HG02973 (cell line): ENCODE measurements around the gene DNMBP.
A peak's percentile ranks its signal among the peaks of the same experiment; 100 is the strongest.
"Not testable (repeated sequence)": the region's sequence is repeated elsewhere in the genome, so short reads cannot be mapped to it uniquely, and the experiment has no call there.

ENCODE experiments used
- ATAC-seq: cut with Tn5 transposase; IDR thresholded peaks from one replicate; pipeline ENCODE4 v1.9.1; 2021; ENCODE audit warnings: moderate library complexity; ENCODE audit not compliant: unreplicated experiment

The DNMBP gene

DNA sequence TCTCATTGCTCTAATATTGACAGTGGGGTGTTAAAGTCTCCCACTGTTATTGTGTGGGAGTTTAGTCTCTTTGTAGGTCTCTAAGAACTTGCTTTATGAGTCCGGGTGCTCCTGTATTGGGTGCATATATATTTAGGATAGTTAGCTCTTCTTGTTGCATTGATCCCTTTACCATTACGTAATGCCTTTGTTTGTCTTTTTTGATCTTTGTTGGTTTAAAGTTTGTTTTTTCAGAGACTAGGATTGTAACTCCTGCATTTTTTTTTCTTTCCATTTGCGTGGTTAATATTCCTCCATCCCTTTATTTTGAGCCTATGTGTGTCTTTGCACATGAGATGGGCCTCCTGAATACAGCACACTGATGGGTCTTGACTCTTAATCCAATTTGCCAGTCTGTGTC, 142.5 kb downstream of the DNMBP start:
- ATAC-seq: not testable (repeated sequence)

DNA sequence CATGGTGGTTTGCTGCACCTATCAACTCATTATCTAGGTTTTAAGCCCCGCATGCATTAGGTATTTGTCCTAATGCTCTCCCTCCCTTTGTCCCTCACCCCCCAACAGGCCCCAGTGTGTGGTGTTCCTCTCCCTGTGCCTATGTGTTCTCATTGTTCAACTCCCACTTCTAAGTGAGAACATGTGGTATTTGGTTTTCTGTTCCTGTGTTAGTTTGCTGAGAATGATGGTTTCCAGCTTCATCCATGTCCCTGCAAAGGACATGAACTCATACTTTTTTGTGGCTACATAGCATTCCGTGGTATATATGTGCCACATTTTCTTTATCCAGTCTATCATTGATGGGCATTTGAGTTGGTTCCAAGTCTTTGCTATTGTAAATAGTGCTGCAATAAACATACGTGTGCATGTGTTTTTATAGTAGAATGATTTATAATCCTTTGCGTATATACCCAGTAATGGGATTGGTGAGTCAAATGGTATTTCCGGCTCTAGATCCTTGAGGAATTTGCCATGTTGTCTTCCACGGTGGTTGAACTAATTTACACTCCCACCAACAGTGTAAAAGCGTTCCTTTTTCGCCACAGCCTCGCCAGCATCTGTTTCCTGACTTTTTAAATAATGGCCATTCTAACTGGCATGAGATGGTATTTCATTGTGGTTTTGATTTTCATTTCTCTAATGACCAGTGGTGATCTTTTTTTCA, 146.1 kb downstream of the DNMBP start:
- ATAC-seq: not testable (repeated sequence)

DNA sequence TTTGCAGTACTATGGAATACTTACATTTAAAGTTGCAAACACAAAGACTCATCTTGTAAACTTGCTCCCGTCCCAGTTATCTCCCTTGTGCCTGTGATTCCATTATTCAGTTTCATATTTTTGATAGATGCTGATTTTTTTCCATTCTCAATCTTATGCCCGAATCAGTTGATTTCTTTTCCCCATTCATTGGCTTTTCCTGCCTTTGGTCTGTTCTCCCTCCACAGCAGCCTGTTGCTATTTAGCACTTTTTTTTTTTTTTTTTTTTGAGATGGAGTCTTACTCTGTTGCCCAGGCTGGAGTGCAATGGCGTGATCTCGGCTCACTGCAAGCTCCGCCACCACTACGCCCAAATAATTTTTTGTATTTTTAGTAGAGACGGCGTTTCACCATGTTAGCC, 149.3 kb downstream of the DNMBP start:
- ATAC-seq: no peak

DNA sequence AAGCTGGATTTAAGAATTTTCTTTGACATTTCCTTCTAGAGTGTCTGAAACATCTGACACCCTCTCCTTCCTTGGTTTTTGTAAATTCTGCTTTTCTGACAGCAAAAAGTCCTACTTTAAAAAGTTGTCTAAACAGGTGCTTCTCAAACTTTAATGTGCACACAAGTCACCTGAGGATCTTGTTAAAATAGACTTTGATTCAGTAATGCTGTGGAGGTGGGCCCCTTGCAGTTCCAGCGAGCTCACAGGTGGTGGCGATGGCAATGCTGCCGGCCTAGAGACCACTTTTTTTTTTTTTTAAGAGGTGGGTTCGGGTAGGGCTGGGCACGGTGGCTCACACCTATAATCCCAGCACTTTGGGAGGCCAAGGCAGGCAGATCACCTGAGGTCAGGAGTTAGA, 150.2 kb downstream of the DNMBP start:
- ATAC-seq: no peak

DNA sequence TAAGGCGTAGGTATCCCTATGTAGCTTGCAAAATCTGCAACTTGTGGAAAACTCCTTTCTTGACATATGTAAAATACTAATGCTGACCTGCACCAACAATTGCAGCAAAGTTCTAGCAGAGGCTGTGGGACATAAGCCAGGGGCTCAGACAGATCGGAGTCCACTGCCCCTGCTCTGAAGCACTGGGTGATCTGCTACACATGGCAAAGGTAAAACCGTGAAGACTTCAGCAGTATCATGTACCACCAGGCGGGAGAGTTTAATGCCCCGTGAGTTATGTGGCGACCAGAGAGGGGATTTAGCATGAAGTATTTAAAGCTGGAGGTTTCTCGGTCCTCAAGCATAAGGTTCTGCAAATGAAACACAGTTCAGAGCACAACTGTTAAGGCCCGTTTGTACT, 150.9 kb downstream of the DNMBP start:
- no peak for ATAC-seq

DNA sequence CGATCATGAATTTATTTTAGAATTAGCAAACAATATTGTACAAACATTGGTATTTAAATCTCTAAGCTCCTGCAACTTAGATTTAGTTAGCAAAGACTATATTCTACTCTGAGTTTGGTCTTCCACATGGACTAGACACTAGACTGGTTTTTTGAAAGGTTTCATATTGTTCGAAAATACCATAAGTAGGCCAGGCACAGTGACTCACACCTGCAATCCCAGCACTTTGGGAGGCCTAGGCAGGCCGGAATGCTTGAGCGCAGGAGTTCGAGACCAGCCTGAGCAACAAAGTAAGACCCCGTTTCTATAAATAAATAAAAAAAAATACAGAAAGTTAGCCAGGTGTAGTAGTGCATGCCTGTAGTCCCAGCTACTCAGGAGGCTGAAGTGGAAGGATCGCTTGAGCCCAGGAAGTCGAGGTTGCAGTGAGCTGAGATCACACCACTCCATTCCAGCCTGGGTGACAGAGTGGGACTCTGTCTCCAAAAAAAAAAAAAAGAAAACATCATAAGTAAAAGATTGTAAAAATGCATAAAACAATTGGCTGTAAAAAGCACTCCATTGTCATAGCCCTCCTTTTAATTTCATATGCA, 154.2 kb downstream of the DNMBP start:
- ATAC-seq: no peak

DNA sequence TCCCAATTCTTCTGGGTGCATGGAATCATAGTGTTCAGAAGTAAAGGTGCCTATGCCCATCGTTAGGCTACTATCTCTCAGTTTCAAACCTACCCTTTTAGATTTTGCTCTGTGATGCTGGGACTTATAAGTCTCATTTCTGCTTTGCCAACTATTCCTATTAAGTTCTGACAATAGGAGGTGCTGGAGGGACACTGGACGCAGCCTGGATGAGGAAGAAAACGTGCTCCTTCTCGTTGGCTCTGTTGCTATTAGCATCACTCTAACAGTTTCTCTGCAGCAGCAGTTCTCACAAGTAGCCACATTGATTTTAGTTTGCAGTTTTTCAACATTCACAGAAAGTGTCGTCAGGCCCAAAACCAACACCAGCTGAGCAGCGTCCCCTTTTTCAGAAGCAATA, 154.9 kb downstream of the DNMBP start:
- no peak for ATAC-seq

DNA sequence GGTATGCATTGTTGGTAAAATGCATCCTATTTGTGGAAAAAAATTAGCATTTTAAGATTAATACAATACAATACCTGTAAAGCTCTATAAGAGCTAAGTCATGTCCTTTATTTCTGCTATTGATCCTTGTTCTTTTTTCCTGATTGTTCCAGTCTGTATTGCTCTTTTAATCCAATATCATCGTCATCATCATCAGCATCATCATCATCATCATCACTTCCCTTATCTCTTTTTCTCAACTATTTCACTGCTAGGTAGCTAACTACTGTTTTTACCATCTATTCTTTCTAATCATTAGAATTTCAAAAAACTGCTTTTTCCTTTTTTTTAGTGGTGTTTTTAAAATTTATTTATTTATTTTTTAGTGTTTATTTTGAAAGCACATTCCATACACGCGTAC, 156.1 kb downstream of the DNMBP start:
- ATAC-seq: no peak

DNA sequence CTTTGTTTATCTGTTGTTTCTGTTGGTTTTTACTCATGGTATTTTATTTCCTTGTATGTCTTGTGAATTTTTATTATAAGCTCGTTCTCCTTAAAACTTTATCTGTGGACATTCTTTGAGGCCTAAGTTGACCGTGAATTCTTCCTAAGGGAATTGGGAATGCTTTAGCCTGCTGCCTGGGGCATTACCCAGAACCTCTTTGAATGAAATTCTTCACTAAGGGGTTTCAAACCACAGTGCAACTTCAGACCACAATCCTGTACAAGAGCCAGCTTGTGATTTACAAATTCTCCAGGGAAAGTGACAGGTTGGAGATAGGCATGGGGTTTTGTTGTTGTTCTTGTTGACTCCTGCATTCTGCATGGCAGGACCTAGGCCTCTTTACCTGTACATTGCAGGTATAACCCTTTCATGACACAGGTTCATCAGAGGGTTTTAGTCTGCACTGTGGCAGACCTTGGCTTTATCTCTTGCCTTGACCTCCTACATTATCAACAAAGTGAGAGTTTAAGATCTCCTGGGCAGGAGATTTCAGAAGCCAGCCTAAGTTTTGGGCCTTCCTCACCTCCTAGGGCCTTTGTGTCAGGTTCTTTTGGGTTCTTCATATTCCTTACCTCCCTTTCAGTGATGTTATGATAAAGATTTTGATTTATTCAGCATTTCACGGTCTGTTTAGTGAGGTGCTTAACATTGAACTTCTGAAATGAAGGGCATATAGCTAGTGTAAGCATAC, 157.1 kb downstream of the DNMBP start:
- ATAC-seq: no peak

DNA sequence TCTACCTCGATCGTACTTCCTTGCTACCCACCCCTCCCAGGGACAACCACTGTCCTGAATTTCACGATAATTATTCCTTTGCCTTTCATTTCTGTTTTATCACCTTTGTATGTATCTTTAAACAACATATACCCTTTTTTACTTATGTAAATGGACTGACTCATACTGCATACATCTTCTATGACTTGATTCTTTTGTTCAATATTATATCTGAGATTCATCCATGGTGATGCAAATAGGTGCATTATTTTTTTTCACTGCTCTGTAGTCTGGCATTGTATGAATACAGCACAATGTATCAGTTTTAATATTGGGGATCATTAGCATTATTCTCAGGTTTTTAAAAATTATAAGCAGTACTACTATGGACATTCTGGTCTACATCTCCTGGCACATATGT, 157.9 kb downstream of the DNMBP start:
- no peak for ATAC-seq

DNA sequence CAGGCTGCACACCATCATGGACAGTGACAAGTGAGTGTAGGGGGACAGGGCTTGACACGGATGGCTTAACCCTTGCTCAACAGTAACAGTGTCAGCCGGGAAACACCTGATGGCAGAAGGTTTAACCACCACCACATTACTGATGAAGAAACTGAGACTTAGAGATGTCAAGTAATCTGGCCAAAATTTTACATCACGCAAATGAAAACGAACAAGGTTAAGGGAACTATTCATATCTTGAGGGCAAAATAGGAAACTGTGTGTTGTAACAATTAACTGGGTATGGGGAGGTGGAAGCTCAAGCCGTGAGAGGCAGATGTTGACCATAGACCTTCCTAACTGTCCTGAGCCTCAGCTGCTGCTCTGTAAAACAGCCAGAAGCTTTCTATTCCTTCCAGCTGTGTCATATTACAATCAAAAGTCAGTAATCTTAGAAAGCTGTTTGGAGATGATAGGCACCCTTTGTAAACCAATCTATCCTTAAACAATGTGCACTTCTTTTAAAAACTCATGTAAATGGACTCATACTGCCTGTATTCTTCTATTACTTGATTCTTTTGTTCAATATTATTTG, 158.9 kb downstream of the DNMBP start:
- ATAC-seq: no peak

DNA sequence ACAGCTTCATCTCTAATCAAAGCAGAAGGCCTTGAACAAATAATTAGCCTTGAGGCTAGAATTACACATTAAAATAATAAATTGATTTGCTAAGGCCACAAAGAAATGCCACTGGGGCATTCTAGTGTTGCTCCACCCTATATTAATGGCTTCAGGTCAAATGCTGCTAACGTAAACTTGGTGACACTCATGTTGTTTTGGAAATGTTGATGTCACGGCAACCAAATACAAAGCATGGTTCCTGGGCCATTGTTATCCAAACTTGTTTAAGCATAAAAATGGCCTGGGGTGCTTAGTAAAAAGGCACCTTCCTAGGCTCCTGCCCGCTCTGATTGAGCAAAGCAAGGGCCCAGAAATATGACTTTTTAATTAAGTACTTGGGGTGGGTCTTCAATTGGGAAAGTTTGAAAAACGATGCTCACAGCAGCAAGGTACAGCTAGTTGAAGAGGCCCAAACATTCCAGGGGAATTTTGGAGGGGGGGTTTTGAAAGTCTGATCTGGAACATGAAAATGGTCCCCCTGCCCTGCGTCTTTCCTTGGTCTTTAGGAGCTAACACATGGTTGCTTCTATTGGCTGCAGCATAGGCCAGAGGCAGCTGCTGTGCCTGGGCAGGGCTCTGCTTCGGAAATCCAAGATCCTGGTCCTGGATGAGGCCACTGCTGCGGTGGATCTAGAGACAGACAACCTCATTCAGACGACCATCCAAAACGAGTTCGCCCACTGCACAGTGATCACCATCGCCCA, 159.6 kb downstream of the DNMBP start:
- no peak for ATAC-seq

DNA sequence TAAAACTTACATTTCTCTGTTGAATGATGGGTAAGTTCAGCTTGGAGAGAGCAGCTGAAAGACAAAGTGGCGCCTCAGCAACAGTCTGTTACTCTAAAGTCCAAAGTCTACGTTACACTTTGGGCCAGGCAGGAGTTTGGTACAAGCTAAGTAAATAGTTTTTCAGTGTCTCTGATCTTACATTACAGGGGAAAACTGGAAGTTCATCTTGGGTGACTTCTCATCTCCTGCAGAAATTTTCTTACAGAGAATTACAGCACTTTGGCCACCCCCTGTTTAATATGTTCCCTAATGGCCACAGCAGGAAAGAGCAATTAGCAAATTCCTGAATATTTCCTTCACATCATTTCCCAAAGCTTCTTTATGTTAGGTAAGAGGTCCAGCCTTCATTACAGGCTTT, 160.2 kb downstream of the DNMBP start:
- ATAC-seq: no peak

DNA sequence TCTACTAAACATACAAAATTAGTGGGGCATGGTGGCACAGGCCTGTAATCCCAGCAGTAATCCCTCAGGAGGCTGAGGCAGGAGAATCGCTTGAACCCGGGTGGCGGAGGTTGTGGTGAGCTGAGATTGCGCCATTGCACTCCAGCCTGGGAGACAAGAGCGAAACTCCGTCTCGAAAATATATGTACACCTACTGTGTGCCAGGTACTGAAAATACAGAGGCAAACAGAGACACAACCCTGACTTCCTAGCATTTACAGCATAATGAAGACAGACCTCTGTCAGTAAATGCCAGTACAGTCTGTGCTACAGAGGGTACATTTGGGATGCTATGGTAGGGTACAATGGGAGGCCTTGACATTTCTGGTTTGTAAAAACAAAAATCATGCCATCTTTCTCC, 160.7 kb downstream of the DNMBP start:
- no peak for ATAC-seq

DNA sequence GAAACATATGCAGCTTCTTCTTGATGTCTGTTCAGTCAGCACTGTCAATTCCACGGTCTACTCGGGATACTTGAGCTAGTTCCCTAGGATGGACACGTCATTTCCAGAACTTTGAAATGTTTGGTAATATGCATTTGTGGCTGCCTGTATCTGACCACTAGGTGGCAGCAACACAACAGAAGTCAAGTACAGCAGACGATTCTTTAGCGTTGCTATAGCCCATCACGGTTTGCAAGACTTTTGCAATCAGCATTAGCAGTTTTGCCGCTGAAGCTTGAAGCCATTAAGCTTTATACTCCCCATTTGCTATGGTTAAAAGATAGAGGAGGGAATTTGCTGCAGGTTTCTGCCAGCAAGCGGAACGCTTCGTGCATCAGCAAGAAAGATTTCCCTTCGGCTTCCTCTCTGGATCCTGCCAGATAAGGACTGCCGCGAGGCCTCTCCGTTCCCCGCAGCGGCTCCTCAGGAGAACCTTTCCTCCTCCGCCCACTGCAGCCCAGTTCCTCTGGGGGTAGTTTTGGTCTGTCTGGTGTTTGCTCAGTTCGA, 163.8 kb downstream of the DNMBP start:
- ATAC-seq: peak; percentile 56

DNA sequence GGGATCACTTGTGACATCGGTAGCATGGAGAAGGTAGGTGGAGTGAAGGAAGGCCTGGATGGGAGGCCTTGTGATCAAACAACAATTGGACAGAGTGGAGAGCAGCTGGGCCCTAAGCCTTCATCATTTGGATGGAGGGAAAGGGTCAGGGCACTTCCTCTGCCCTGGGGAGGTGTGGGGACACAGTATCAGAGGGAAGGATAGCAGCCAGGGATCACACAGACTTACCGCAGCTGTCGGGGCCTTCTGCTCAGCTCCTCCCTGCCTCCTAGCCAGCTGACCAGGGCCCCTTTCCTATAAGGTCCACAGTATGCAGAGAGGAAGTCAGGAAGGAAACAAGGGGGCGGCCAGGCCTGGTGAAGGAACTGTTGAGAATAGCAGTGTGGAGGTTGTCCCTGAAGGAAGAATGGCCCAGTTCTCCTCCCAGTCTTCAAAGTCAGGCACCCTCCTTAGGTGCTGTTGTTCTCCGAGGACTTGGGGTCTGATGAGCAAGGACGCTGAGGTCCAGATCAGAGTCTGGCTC, 165.3 kb downstream of the DNMBP start:
- no peak for ATAC-seq

DNA sequence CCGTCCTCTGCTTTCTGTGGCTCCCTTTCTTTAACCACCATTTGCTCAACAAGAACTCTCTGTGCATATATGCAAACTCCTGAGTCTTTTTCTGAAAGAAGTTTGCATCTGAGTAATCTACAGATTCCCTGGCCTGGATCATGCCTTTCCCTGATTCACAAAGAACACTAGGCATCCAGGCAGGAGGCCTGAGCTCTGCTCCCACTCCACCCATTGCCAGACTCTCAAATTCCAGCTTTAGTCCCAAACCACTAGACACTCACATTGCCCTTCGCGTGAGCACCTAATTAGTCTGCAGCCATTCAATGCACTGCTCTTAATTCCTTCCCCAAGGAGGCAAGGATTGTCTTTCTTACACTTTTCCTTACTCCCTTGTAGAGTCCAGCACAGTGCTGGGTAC, 166.4 kb downstream of the DNMBP start:
- no peak for ATAC-seq

DNA sequence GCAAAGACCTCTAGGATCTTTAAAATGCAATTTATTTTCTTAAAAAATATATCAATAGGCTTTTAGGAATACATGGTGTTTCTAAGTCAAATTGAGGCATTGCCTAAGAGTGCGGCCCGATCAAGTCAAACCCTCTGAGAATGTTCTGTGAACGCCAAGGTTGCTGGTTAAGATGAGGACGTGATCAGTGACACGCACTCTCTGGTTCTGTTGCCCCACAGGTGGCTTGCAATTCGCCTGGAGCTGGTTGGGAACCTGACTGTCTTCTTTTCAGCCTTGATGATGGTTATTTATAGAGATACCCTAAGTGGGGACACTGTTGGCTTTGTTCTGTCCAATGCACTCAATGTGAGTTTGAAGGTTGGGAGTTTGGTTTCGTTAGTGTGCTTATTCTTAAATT, 168.0 kb downstream of the DNMBP start:
- no peak for ATAC-seq

DNA sequence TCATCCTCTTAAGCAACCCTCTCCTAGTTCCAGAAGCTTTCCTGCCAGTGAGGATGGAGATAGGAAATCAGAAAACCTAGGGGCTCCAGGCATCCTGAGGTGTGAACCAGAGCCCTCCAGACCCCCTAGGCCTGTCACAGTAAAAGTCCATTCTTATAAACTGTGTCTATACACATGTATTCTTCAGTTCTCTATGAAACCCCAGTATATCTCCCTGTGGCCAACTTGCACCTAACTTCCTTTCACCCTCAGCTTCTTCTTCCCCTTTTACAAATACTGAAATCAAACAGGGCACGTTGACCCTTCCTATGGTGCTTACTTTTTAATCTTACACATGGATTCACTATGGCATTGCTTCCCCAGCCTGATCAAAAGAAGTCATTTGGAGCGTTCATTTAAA, 168.9 kb downstream of the DNMBP start:
- ATAC-seq: not testable (repeated sequence)

DNA sequence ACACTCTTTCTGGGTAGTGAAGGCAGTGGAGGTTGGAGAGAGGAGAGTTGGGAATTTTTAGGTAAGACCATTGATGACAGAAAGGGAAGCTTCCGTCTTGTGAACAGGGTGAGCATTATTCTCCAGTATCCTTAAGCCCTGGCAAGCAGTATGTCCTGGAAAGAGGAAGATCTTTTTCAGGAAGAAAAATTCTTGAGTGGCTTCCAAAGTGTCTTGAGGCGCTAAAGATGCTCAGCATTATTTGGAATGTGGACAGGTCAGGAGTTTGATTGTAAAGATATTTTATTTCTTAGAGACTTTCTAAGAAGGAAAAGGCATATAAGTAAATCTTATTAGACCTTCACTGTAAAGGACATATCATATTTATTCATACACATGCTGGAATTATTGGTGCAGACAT, 173.0 kb downstream of the DNMBP start:
- ATAC-seq: no peak

DNA sequence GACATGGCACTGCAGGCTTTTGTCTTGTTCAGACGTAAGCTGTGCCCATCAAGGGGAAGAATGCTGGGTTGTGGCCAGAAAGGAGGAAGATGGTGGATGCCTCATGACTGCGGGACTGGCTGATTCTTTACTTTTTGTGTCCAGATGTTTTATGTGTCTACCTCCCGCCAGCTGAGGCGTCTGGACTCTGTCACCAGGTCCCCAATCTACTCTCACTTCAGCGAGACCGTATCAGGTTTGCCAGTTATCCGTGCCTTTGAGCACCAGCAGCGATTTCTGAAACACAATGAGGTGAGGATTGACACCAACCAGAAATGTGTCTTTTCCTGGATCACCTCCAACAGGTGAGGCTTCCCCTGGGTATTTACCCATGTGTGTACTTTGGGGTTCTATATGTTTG, 173.8 kb downstream of the DNMBP start:
- ATAC-seq: no peak
